HepG2 (cell line): ENCODE measurements around the gene FAAP100. TPM values are rescaled to one million over a fixed set of nuclear protein-coding genes. Genes with fewer than 3 reads are reported as not detected.

Experiments
- CBX5 ChIP-seq: sonication (generic); formaldehyde crosslinking; IDR thresholded peaks from 2 replicates; pipeline ENCODE4 v1.4.0; 2020; ENCODE audit warnings: missing genetic modification reagents, borderline replicate concordance
- CHD4 ChIP-seq: fragments of 200-600 bp; sonication (generic); IDR thresholded peaks from 2 replicates; pipeline ENCODE4 v1.7.0; 2017; ENCODE audit warnings: mild to moderate bottlenecking, low read length, borderline replicate concordance
- GTF2F1 ChIP-seq: fragments of 150-350 bp; IDR thresholded peaks from 2 replicates; pipeline ENCODE4 v1.6.1; 2014; ENCODE audit warnings: low read length
- HNRNPK ChIP-seq: fragments of 200-400 bp; formaldehyde crosslinking; IDR thresholded peaks from 2 replicates; pipeline ENCODE4 v1.6.1; 2018; ENCODE audit warnings: low read length, low read depth, moderate library complexity, mild to moderate bottlenecking; ENCODE audit not compliant: poor library complexity, severe bottlenecking
- KAT2B ChIP-seq: fragments of 150-350 bp; IDR thresholded peaks from 2 replicates; pipeline ENCODE4 v1.6.1; 2014; ENCODE audit warnings: low read depth, low read length, borderline replicate concordance
- MLXIP ChIP-seq: sonication (generic); formaldehyde crosslinking; IDR thresholded peaks from 2 replicates; pipeline ENCODE4 v1.9.0; 2021; ENCODE audit warnings: missing genetic modification reagents, borderline replicate concordance
- NCOA5 ChIP-seq: sonication (generic); formaldehyde crosslinking; IDR thresholded peaks from 2 replicates; pipeline ENCODE4 v1.4.0; 2020; ENCODE audit warnings: missing genetic modification reagents
- PHF8 ChIP-seq: sonication (generic); formaldehyde crosslinking; IDR thresholded peaks from 2 replicates; pipeline ENCODE4 v1.5.0; 2020; ENCODE audit warnings: missing genetic modification reagents
- RNF219 ChIP-seq: sonication (generic); formaldehyde crosslinking; IDR thresholded peaks from 2 replicates; pipeline ENCODE4 v1.5.0; 2020; ENCODE audit warnings: mild to moderate bottlenecking, missing genetic modification reagents
- SALL2 ChIP-seq: sonication (generic); formaldehyde crosslinking; IDR thresholded peaks from 2 replicates; pipeline ENCODE4 v1.8.1; 2023; ENCODE audit warnings: mild to moderate bottlenecking, missing genetic modification reagents, inconsistent platforms
- SATB2 ChIP-seq: sonication (generic); formaldehyde crosslinking; IDR thresholded peaks from 2 replicates; pipeline ENCODE4 v1.5.0; 2020; ENCODE audit warnings: missing genetic modification reagents
- SMAD3 ChIP-seq: sonication (generic); formaldehyde crosslinking; IDR thresholded peaks from 2 replicates; pipeline ENCODE4 v1.4.0; 2020; ENCODE audit warnings: missing genetic modification reagents
- TRAFD1 ChIP-seq: sonication (generic); formaldehyde crosslinking; IDR thresholded peaks from 2 replicates; pipeline ENCODE4 v1.5.1; 2020; ENCODE audit warnings: missing genetic modification reagents, mild to moderate bottlenecking, borderline replicate concordance
- USF2 ChIP-seq, 2 experiments: sonication (generic) in 1 of 2; formaldehyde crosslinking in 1 of 2; IDR thresholded peaks; 2 replicates each; pipeline versions ENCODE4 v1.5.1 to v1.6.1; 2011 to 2020; ENCODE audit warnings: borderline replicate concordance in 1 of 2, low read depth in 1 of 2, low read length in 1 of 2, mild to moderate bottlenecking in 1 of 2, missing genetic modification reagents in 1 of 2, moderate library complexity in 1 of 2
- ZNF34 ChIP-seq: sonication (generic); formaldehyde crosslinking; IDR thresholded peaks from 2 replicates; pipeline ENCODE4 v1.4.0; 2020; ENCODE audit warnings: mild to moderate bottlenecking, missing genetic modification reagents, borderline replicate concordance
- ZNF709 ChIP-seq: sonication (generic); formaldehyde crosslinking; IDR thresholded peaks from 2 replicates; pipeline ENCODE4 v1.5.0; 2020; ENCODE audit warnings: mild to moderate bottlenecking, missing genetic modification reagents
- ZSCAN9 ChIP-seq: IDR thresholded peaks from 2 replicates; pipeline ENCODE4 v1.6.1; 2016; ENCODE audit warnings: borderline replicate concordance
- polyA plus RNA-seq, 8 experiments: library from polyadenylated mRNA; depleted of rRNA in 3 of 8; stranded (reverse) in 7 of 8; unstranded in 1 of 8; fragments of >200 nt; fragmentation: Illumina TruSeq in 4 of 8; extraction: Trizol in 4 of 8; gene quantifications; 2 replicates each; pipeline versions ENCODE4 v1.2.1 to v1.2.3, GENCODE V29; 2011 to 2016; ENCODE audit warnings: low read depth in 4 of 8, missing spikeins in 1 of 8, mixed read lengths in 1 of 8; ENCODE audit not compliant: insufficient read depth in 1 of 8
- total RNA-seq, 5 experiments: library from RNA; depleted of rRNA; stranded (reverse); fragments of >200 nt; fragmentation: Illumina TruSeq; extraction: Trizol; gene quantifications; 2 replicates each; pipeline ENCODE4 v1.2.3, GENCODE V29; 2016; ENCODE audit warnings: low read depth in 1 of 5

FAAP100 gene
- total and polyA plus RNA-seq, 2 of the 13 experiments (the other 11 are each of a cell fraction or from before 2014, with no cell fraction given), result 7.6 to 20.8 TPM

- no peak for TF ChIP-seq CBX5 (CRISPR knock-in tag)
- TF ChIP-seq SALL2 (CRISPR knock-in tag), result no peak
- no peak; the same call in 1 of the 2 replicates for TF ChIP-seq TRAFD1 (CRISPR knock-in tag)
- peak; percentile 77; the same call in 1 of the 2 replicates for TF ChIP-seq ZSCAN9
- TF ChIP-seq HNRNPK, result peak; percentile 24
- no peak for TF ChIP-seq GTF2F1
- no peak for TF ChIP-seq NCOA5 (CRISPR knock-in tag)
- peak; percentile 65; the same call in 1 of the 2 replicates for TF ChIP-seq ZNF709
- no peak for TF ChIP-seq MLXIP (CRISPR knock-in tag)
- 0 out of 2 replicates have a peak, but pooled peaks have one; percentile 11 for TF ChIP-seq CHD4
- TF ChIP-seq SATB2 (CRISPR knock-in tag), result no peak
- no peak for TF ChIP-seq USF2 (IDR thresholded peaks at IDR 0.05; ENCODE audit: low read depth, low read length)
- no peak; the same call in 1 of the 2 replicates for TF ChIP-seq USF2 (CRISPR knock-in tag; IDR thresholded peaks at IDR 0.05; ENCODE audit: borderline replicate concordance)
- TF ChIP-seq RNF219 (CRISPR knock-in tag), result no peak
- peak; percentile 57 for TF ChIP-seq PHF8 (CRISPR knock-in tag)
- no peak for TF ChIP-seq KAT2B
- peak; percentile 68 for TF ChIP-seq SMAD3 (CRISPR knock-in tag)
- TF ChIP-seq ZNF34, result no peak
Observed at GRCh38 chr17:81513753-81514488, 38.2 kb downstream of the FAAP100 start (continued).
